CD4-positive, CD25-positive, alpha-beta regulatory T cell (primary cell): ENCODE results near the gene SSRP1. TPM values are rescaled to one million over a fixed set of nuclear protein-coding genes. Genes with fewer than 3 reads are reported as not detected.

Experiments used
- ATAC-seq, 2 donors: fragments of 150-1000 bp; cut with Tn5 transposase; one replicate each; pipeline ENCODE4 v1.10.0; 2021; ENCODE audit warnings: low read depth in 2 of 2, moderate number of reproducible peaks in 2 of 2, moderate library complexity in 1 of 2
- DNase-seq, 3 donors: peaks; one replicate each; pipeline versions ENCODE4 v3.0.0 to v3.0.0-alpha.2; 2012 to 2022; ENCODE audit warnings: mixed read lengths in 1 of 3
- H3K27ac ChIP-seq: one replicate; pipeline ENCODE4 v1.7.0; 2013; ENCODE audit warnings: mild to moderate bottlenecking, low read length; ENCODE audit not compliant: insufficient read depth, poor library complexity, severe bottlenecking
- H3K27me3 ChIP-seq: one replicate; pipeline ENCODE4 v1.7.0; 2013; ENCODE audit warnings: low read length; ENCODE audit not compliant: control insufficient read depth, insufficient read depth
- H3K36me3 ChIP-seq: one replicate; pipeline ENCODE4 v1.7.0; 2013; ENCODE audit warnings: mild to moderate bottlenecking, low read length, moderate library complexity; ENCODE audit not compliant: control insufficient read depth, insufficient read depth
- H3K4me1 ChIP-seq: 2 replicates; pipeline ENCODE4 v1.7.0; 2013; ENCODE audit warnings: mild to moderate bottlenecking, low read length; ENCODE audit not compliant: insufficient read depth, control insufficient read depth, poor library complexity, severe bottlenecking
- H3K4me3 ChIP-seq: one replicate; pipeline ENCODE4 v1.7.0; 2013; ENCODE audit warnings: low read depth, mild to moderate bottlenecking, low read length, moderate library complexity
- H3K9me3 ChIP-seq, 2 experiments: 1 replicate in 1 of 2; 2 replicates in 1 of 2; pipeline ENCODE4 v1.7.0; 2013; ENCODE audit warnings: low read length in 2 of 2, mild to moderate bottlenecking in 1 of 2, moderate library complexity in 1 of 2; ENCODE audit not compliant: control insufficient read depth in 2 of 2
- H3K27ac Mint-ChIP-seq, 3 donors: one replicate each; pipeline ENCODE4 v1.8.0; 2020 to 2022; ENCODE audit warnings: mild to moderate bottlenecking in 3 of 3, mixed read lengths in 3 of 3, moderate library complexity in 2 of 3
- H3K27me3 Mint-ChIP-seq: one replicate; pipeline ENCODE4 v1.8.0; 2022; ENCODE audit warnings: mild to moderate bottlenecking, mixed read lengths
- H3K36me3 Mint-ChIP-seq: one replicate; pipeline ENCODE4 v1.8.0; 2020; ENCODE audit warnings: mixed read lengths
- H3K4me1 Mint-ChIP-seq, 4 donors: one replicate each; pipeline ENCODE4 v1.8.0; 2020 to 2022; ENCODE audit warnings: mixed read lengths in 4 of 4, mild to moderate bottlenecking in 1 of 4
- H3K4me3 Mint-ChIP-seq, 4 donors: one replicate each; pipeline ENCODE4 v1.8.0; 2020 to 2022; ENCODE audit warnings: mild to moderate bottlenecking in 4 of 4, mixed read lengths in 4 of 4, moderate library complexity in 3 of 4
- H3K9me3 Mint-ChIP-seq, 7 donors: one replicate each; pipeline ENCODE4 v1.8.0; 2020 to 2022; ENCODE audit warnings: mixed read lengths in 7 of 7, mild to moderate bottlenecking in 3 of 7, moderate library complexity in 2 of 7
- polyA plus RNA-seq, 4 donors: library from polyadenylated mRNA; unstranded; fragments of 300-500 nt; fragmentation: Illumina TruSeq; gene quantifications; one replicate each; pipeline ENCODE4 v1.2.3, GENCODE V29; 2021
- total RNA-seq: library from RNA; stranded (reverse); gene quantifications from one replicate; pipeline ENCODE4 v1.2.3, GENCODE V29; 2022

The SSRP1 gene
- total and polyA plus RNA-seq, 5 donors from 2014 or later: 20.5 to 54.6 (median 28.9) TPM

DNA sequence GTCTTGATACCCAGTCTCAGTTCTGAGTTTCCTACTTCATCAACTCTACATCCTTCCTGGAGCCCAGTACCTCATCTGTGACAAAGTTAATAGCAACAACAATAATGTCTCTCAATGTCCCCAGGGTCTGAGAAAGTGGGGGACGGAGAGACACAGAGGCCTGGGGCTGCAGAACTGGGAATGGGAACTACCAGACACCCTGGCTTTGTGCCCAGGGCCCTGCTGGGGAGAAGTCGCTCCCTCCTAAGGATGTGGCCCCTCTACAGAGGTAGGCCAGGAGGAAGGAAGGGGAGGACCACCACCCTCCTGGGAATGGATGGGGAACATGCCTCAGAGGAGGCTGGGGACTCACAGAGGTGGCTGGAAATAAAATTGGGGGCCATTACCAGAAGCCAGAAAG is 39.8 kb upstream of the SSRP1 start:
- H3K27ac Mint-ChIP-seq: no peak overlapping the region

DNA sequence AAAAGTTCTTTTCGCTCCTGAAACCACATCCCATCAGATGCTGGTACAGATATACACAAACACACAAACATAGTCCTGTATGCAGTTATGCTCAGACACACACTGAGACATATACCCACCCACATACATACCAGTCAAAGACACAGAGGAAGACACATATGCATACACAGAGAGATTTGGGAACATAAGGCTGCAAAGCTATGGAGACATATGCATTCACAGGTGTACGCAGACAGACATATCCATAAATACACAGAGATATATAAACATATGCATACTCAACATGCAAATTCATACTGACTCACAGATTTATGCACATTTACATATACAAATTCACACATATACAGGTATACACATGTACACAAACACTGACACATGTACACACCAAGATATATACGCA is 39.3 kb upstream of the SSRP1 start:
- no peak overlapping the region for H3K4me3 Mint-ChIP-seq
- no peaks in the 10 kb centered on the region for H3K36me3 ChIP-seq
- no peak for ATAC-seq
- DNase-seq: no peak
- H3K27me3 Mint-ChIP-seq: no peaks in the 10 kb centered on the region
- no peak overlapping the region for H3K27ac ChIP-seq
- H3K4me1 Mint-ChIP-seq: no peaks in the 10 kb centered on the region
- H3K27me3 ChIP-seq: no peaks in the 10 kb centered on the region
- no peaks in the 10 kb centered on the region for H3K4me1 ChIP-seq
- H3K9me3 Mint-ChIP-seq: no peaks in the 10 kb centered on the region
- no peak overlapping the region for H3K4me3 ChIP-seq
- H3K27ac Mint-ChIP-seq: no peak overlapping the region
- no peaks in the 10 kb centered on the region for H3K36me3 Mint-ChIP-seq
- H3K9me3 ChIP-seq: no peaks in the 10 kb centered on the region

More for the DNA sequence above, 39.8 kb upstream of the SSRP1 start:
- Histone ChIP-seq H3K9me3 (no peaks in the 10 kb centered on the region), H3K4me1 (no peaks in the 10 kb centered on the region), H3K4me3 (no peak overlapping the region), H3K27ac (no peak overlapping the region), H3K36me3 (no peaks in the 10 kb centered on the region), H3K27me3 (no peaks in the 10 kb centered on the region)
- H3K9me3 Mint-ChIP-seq: peaks cover 0 to 2% (median 0%) of the 10 kb centered on the region in 7 donors
- DNase-seq (no peak), ATAC-seq (no peak)
- H3K36me3 Mint-ChIP-seq: no peaks in the 10 kb centered on the region
- H3K4me1 Mint-ChIP-seq: no peaks in the 10 kb centered on the region
- H3K27me3 Mint-ChIP-seq: peaks cover 4% of the 10 kb centered on the region
- H3K4me3 Mint-ChIP-seq: no peak overlapping the region

DNA sequence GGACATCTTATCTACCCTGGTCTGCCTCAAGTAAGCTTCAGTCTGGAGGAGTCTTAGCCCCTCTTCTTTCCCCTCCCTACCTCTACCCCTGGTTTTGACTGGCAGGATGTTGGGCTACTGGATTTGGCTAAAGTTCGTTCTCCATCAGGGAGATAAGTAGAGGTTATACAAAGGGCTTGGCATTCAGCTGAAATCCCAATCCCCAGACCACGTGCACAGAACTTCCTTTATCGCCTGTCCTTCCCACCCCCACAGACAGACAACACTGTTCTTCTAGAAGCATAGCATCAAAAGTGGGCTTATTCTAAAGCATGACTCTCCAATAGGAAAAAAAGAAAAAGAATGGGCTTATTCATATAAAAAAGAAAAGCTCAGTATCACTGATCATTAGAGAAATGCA is 37.5 kb upstream of the SSRP1 start:
- Histone ChIP-seq H3K36me3 (no peaks in the 10 kb centered on the region), H3K27ac (no peak overlapping the region), H3K9me3 (no peaks in the 10 kb centered on the region), H3K27me3 (no peaks in the 10 kb centered on the region), H3K4me1 (no peaks in the 10 kb centered on the region), H3K4me3 (no peak overlapping the region)
- Mint-ChIP-seq H3K27ac (no peak overlapping the region), H3K27me3 (no peaks in the 10 kb centered on the region), H3K4me1 (no peaks in the 10 kb centered on the region), H3K9me3 (no peaks in the 10 kb centered on the region), H3K36me3 (no peaks in the 10 kb centered on the region), H3K4me3 (no peak overlapping the region)
- DNase-seq: no peak
- ATAC-seq: no peak

DNA sequence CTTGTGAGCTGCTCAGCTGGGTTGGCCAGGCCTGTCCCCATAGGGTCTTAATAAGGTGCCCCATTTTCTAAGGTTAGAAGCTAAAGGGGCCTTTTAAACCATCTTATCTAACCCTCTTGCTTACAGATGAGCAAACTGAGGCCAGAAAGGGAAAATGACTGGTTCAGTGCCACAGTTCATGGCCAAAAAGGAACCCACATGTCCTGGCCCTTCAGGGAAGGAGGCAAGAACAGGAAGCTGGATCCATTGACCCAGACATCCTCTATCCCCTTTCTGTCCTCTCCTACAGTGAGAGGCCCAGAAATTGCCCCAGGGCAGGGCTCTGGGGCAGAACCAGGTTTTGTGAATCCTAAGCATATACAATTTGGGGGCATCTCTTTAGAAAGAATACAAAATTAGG is 35.2 kb upstream of the SSRP1 start:
- ATAC-seq (no peak), DNase-seq (no peak)
- no peaks in the 10 kb centered on the region for H3K36me3 ChIP-seq
- no peak overlapping the region for H3K27ac ChIP-seq
- no peaks in the 10 kb centered on the region for H3K36me3 Mint-ChIP-seq
- H3K27ac Mint-ChIP-seq: no peak overlapping the region
- H3K4me1 ChIP-seq: no peaks in the 10 kb centered on the region
- H3K9me3 ChIP-seq: no peaks in the 10 kb centered on the region
- H3K4me3 Mint-ChIP-seq: no peak overlapping the region
- H3K27me3 ChIP-seq: no peaks in the 10 kb centered on the region
- no peaks in the 10 kb centered on the region for H3K4me1 Mint-ChIP-seq
- no peak overlapping the region for H3K4me3 ChIP-seq
- no peaks in the 10 kb centered on the region for H3K9me3 Mint-ChIP-seq
- H3K27me3 Mint-ChIP-seq: no peaks in the 10 kb centered on the region

DNA sequence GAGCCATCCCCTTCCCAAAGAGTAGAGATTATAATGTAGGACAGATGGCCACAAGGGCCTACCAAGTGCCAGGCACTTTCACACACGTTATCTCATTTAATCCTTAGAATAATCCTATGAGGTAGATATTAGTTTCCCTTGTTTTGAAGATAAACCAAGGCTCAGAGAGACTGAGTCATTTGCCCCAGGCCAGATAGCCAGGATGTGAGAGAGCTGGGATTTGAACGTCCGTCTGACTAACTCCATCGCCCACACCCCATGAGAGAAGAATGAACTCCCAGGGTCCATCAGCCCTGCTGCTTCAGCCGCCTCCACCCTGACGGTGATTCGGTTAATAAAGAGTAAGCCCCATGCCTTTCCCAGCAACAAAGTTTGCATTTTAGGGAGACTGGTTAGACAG is 34.6 kb upstream of the SSRP1 start:
- Histone ChIP-seq H3K27me3 (no peaks in the 10 kb centered on the region), H3K27ac (no peak overlapping the region), H3K4me3 (no peak overlapping the region), H3K4me1 (no peaks in the 10 kb centered on the region), H3K36me3 (no peaks in the 10 kb centered on the region), H3K9me3 (no peaks in the 10 kb centered on the region)
- ATAC-seq (no peak), DNase-seq (no peak)
- H3K4me1 Mint-ChIP-seq: no peaks in the 10 kb centered on the region
- no peaks in the 10 kb centered on the region for H3K9me3 Mint-ChIP-seq
- H3K36me3 Mint-ChIP-seq: no peaks in the 10 kb centered on the region
- no peaks in the 10 kb centered on the region for H3K27me3 Mint-ChIP-seq
- H3K27ac Mint-ChIP-seq: no peak overlapping the region
- H3K4me3 Mint-ChIP-seq: no peak overlapping the region

DNA sequence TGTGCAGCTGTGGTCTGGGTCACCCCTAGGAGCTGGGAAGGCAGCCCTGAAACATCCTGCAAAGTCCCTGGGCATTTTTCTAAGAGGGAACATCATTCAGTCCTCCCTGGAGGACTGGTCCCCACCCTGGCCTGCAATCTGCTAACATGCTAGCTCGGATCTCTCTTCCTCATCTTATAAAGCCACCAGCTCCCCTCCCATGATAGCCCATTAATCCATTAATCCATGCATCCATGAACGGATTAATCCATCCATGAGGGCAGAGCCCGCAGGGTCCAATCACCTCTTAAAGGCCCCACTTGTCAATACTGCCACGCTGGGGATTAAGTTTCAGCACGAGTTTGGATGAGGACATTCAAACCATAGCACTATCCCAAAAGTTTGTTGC is 33.1 kb upstream of the SSRP1 start:
- Mint-ChIP-seq H3K9me3 (no peaks in the 10 kb centered on the region), H3K4me3 (no peak overlapping the region), H3K27me3 (no peaks in the 10 kb centered on the region), H3K4me1 (no peaks in the 10 kb centered on the region), H3K27ac (no peak overlapping the region), H3K36me3 (no peaks in the 10 kb centered on the region)
- Histone ChIP-seq H3K4me3 (no peak overlapping the region), H3K36me3 (no peaks in the 10 kb centered on the region), H3K27ac (no peak overlapping the region), H3K27me3 (no peaks in the 10 kb centered on the region), H3K9me3 (no peaks in the 10 kb centered on the region), H3K4me1 (no peaks in the 10 kb centered on the region)
- no peak for DNase-seq
- no peak for ATAC-seq

DNA sequence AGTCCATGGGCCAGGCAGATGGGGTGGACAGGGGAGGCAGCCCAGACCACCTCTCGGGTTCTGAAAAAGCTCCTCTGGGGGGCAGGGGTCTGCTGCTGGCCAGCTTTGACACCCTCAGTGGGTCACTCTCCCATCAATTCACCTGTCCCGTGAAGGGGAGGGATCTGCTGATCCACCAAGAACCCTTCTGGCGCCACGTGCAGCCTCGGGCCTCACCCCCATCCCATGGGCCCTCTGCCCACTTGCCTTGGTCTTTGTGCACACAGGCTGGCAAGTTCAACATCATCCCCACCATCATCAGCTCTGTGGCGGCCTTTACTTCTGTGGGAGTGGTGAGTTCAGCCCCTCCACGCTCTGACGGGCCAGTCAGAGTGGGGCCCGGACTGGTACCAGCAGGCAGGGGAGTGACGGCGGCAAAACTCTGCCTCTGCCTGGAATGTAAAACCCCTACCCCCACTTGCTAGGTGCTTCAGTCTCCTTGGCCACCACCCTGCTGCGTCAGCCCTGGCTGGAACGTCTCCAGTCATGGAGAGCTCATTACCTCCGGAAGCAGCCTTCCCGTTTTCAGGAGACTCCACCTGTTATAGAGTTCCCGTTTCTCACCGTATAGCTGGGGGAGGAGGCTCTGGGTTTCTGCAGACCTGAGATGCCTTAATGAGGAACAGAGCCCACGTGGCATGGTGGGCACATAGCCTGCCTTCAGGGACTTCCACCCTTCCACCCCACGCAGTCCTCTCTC is 32.6 kb upstream of the SSRP1 start:
- no peaks in the 10 kb centered on the region for H3K4me1 ChIP-seq
- no peaks in the 10 kb centered on the region for H3K4me1 Mint-ChIP-seq
- DNase-seq: no peak
- H3K27ac Mint-ChIP-seq: no peak overlapping the region
- H3K27me3 Mint-ChIP-seq: no peaks in the 10 kb centered on the region
- no peak overlapping the region for H3K27ac ChIP-seq
- no peak for ATAC-seq
- no peaks in the 10 kb centered on the region for H3K27me3 ChIP-seq
- H3K9me3 Mint-ChIP-seq: no peaks in the 10 kb centered on the region
- no peaks in the 10 kb centered on the region for H3K36me3 ChIP-seq
- no peak overlapping the region for H3K4me3 Mint-ChIP-seq
- H3K4me3 ChIP-seq: no peak overlapping the region
- H3K36me3 Mint-ChIP-seq: no peaks in the 10 kb centered on the region
- no peaks in the 10 kb centered on the region for H3K9me3 ChIP-seq

DNA sequence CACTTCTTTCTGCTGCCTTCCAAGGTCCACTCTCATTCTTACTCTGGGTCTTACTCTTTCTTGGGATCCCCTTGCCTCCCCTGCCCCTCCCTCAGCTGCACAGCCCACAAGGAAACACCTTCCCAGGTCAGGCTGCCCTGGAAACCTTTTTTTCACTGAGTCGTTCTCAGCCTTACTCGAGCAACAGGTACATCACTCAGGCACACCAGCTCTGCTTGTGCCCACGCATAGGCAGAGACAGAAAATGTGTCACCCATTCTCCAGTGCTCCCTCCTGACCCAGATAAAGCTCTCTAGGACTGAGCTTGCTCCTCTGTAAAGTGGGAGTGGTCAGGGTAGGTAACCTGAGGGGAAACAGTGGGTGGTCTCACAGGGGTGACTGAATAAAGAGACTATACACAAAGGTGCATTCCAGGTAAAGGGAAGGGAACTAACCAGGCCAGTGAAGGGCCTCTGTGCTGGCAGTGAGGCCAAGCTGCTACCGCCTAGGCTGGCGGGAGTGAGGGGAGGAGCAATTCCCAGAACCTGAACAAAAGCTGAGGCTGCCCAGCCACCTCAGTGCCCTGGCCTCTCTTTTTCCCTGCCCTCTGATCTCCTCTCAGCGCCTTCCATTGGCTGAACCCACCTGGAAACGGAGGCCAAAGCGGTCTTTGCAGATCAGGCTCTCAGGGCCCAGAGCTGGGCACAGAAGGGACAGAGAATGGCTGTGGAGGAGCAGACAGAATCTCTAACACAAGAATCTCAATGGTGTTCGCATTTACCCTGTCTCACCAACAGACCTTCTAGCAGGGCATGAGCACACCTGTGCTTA is 29.4 kb upstream of the SSRP1 start:
- Histone ChIP-seq H3K36me3 (no peaks in the 10 kb centered on the region), H3K27ac (no peak overlapping the region), H3K4me1 (no peaks in the 10 kb centered on the region), H3K4me3 (no peak overlapping the region), H3K9me3 (no peaks in the 10 kb centered on the region), H3K27me3 (no peaks in the 10 kb centered on the region)
- ATAC-seq: no peak
- H3K9me3 Mint-ChIP-seq: no peaks in the 10 kb centered on the region
- H3K27me3 Mint-ChIP-seq: no peaks in the 10 kb centered on the region
- H3K4me1 Mint-ChIP-seq: no peaks in the 10 kb centered on the region
- DNase-seq: no peak
- no peak overlapping the region for H3K27ac Mint-ChIP-seq
- peak overlapping the region in 1 of 4 donors; percentile 5 for H3K4me3 Mint-ChIP-seq
- H3K36me3 Mint-ChIP-seq: no peaks in the 10 kb centered on the region
